H9 (cell line): Measurements from ENCODE around the gene KIAA1671. TPM values are rescaled to one million over a fixed set of nuclear protein-coding genes. Genes with fewer than 3 reads are reported as not detected.
A peak's percentile ranks its signal among the peaks of the same experiment; 100 is the strongest.

Experiments used
- DNase-seq: peaks from one replicate; pipeline ENCODE4 v3.0.0-alpha.2; 2017
- H2AFZ ChIP-seq: one replicate; pipeline ENCODE4 v1.6.1; 2013; ENCODE audit warnings: mild to moderate bottlenecking, low read length, control low read depth, moderate library complexity
- H2AK5ac ChIP-seq: 2 replicates; pipeline ENCODE4 v1.6.1; 2013; ENCODE audit warnings: low read length, control low read depth, mixed read lengths; ENCODE audit not compliant: insufficient read length
- H2BK120ac ChIP-seq: one replicate; pipeline ENCODE4 v1.6.1; 2013; ENCODE audit warnings: low read depth, mild to moderate bottlenecking, low read length, control low read depth, inconsistent platforms; ENCODE audit not compliant: poor library complexity, severe bottlenecking
- H2BK12ac ChIP-seq: 2 replicates; pipeline ENCODE4 v1.6.1; 2013; ENCODE audit warnings: low read length, control low read depth, mixed read lengths, low read depth; ENCODE audit not compliant: insufficient read length
- H2BK15ac ChIP-seq: 2 replicates; pipeline ENCODE4 v1.6.1; 2013; ENCODE audit warnings: low read depth, low read length, control low read depth
- H2BK20ac ChIP-seq: one replicate; pipeline ENCODE4 v1.6.1; 2013; ENCODE audit warnings: low read depth, mild to moderate bottlenecking, low read length, control low read depth, inconsistent platforms; ENCODE audit not compliant: poor library complexity, severe bottlenecking
- H2BK5ac ChIP-seq: 2 replicates; pipeline ENCODE4 v1.6.1; 2013; ENCODE audit warnings: low read length, control low read depth, mixed read lengths; ENCODE audit not compliant: insufficient read length
- H3K14ac ChIP-seq: 2 replicates; pipeline ENCODE4 v1.6.1; 2013; ENCODE audit warnings: low read length, control low read depth; ENCODE audit not compliant: insufficient read depth
- H3K18ac ChIP-seq: 2 replicates; pipeline ENCODE4 v1.6.1; 2013; ENCODE audit warnings: low read depth, mild to moderate bottlenecking, mixed read lengths, low read length, control low read depth; ENCODE audit not compliant: insufficient read length
- H3K23ac ChIP-seq: 2 replicates; pipeline ENCODE4 v1.6.1; 2013; ENCODE audit warnings: low read length, control low read depth, mixed read lengths, low read depth; ENCODE audit not compliant: insufficient read length
- H3K23me2 ChIP-seq: 2 replicates; pipeline ENCODE4 v1.6.1; 2013; ENCODE audit warnings: low read depth, mild to moderate bottlenecking, mixed read lengths, low read length, control low read depth; ENCODE audit not compliant: insufficient read length, poor library complexity, severe bottlenecking
- H3K27ac ChIP-seq: 2 replicates; pipeline ENCODE4 v1.5.1; 2013; ENCODE audit warnings: low read length, control low read depth, mixed read lengths, low read depth; ENCODE audit not compliant: insufficient read length
- H3K27me3 ChIP-seq: 2 replicates; pipeline ENCODE4 v1.6.1; 2013; ENCODE audit warnings: low read length, control low read depth, inconsistent platforms; ENCODE audit not compliant: insufficient read depth
- H3K4ac ChIP-seq: 2 replicates; pipeline ENCODE4 v1.6.1; 2013; ENCODE audit warnings: low read depth, mild to moderate bottlenecking, control low read depth, inconsistent platforms, low read length, moderate library complexity
- H3K4me1 ChIP-seq: 2 replicates; pipeline ENCODE4 v1.6.1; 2013; ENCODE audit warnings: low read length, control low read depth, inconsistent platforms; ENCODE audit not compliant: insufficient read depth
- H3K4me2 ChIP-seq: 2 replicates; pipeline ENCODE4 v1.6.1; 2013; ENCODE audit warnings: low read length, control low read depth, mixed read lengths; ENCODE audit not compliant: insufficient read length, insufficient read depth
- H3K56ac ChIP-seq: 2 replicates; pipeline ENCODE4 v1.6.1; 2013; ENCODE audit warnings: low read depth, mild to moderate bottlenecking, mixed read lengths, low read length, control low read depth; ENCODE audit not compliant: insufficient read length
- H3K79me1 ChIP-seq: 2 replicates; pipeline ENCODE4 v1.6.1; 2013; ENCODE audit warnings: low read depth, mild to moderate bottlenecking, moderate library complexity, low read length, control low read depth, inconsistent platforms; ENCODE audit not compliant: insufficient read depth, poor library complexity, severe bottlenecking
- H3K79me2 ChIP-seq: 2 replicates; pipeline ENCODE4 v1.6.1; 2013; ENCODE audit warnings: low read length, control low read depth, inconsistent platforms; ENCODE audit not compliant: insufficient read depth
- H3K9ac ChIP-seq: 2 replicates; pipeline ENCODE4 v1.6.1; 2013; ENCODE audit warnings: low read length, control low read depth, mixed read lengths; ENCODE audit not compliant: insufficient read length; ENCODE audit errors: extremely low read depth
- H3K9me3 ChIP-seq: one replicate; pipeline ENCODE4 v1.6.1; 2013; ENCODE audit warnings: low read depth, low read length, inconsistent platforms; ENCODE audit not compliant: control insufficient read depth
- H3T11ph ChIP-seq: one replicate; pipeline ENCODE4 v1.6.1; 2013; ENCODE audit warnings: mild to moderate bottlenecking, low read length, control low read depth, inconsistent platforms
- H4K20me1 ChIP-seq: one replicate; pipeline ENCODE4 v1.6.1; 2013; ENCODE audit not compliant: control insufficient read depth, insufficient read length, insufficient read depth
- H4K5ac ChIP-seq: 2 replicates; pipeline ENCODE4 v1.6.1; 2013; ENCODE audit warnings: low read depth, mild to moderate bottlenecking, mixed read lengths, low read length, control low read depth; ENCODE audit not compliant: insufficient read length
- H4K8ac ChIP-seq: replicated peaks from 2 replicates; pipeline ENCODE4 v1.6.1; 2013; ENCODE audit warnings: low read length, control low read depth, mixed read lengths, low read depth; ENCODE audit not compliant: insufficient read length
- H4K91ac ChIP-seq: 2 replicates; pipeline ENCODE4 v1.6.1; 2013; ENCODE audit warnings: low read depth, mild to moderate bottlenecking, moderate library complexity, mixed read lengths, low read length, control low read depth; ENCODE audit not compliant: insufficient read length
- H3K27ac Mint-ChIP-seq, 3 experiments: 2 replicates in 2 of 3; 3 replicates in 1 of 3; pipeline ENCODE4 v1.8.0; 2020 to 2021; ENCODE audit warnings: mixed read lengths in 3 of 3, mild to moderate bottlenecking in 1 of 3, moderate library complexity in 1 of 3
- H3K27me3 Mint-ChIP-seq: 2 replicates; pipeline ENCODE4 v1.8.0; 2021; ENCODE audit warnings: low read depth, mild to moderate bottlenecking, moderate library complexity, mixed read lengths
- H3K36me3 Mint-ChIP-seq, 3 experiments: 2 replicates in 2 of 3; 3 replicates in 1 of 3; pipeline ENCODE4 v1.8.0; 2020 to 2021; ENCODE audit warnings: low read depth in 3 of 3, mixed read lengths in 3 of 3; ENCODE audit not compliant: insufficient read depth in 1 of 3
- H3K4me1 Mint-ChIP-seq, 2 experiments: 2 replicates each; pipeline ENCODE4 v1.8.0; 2020; ENCODE audit warnings: mixed read lengths in 2 of 2
- H3K4me3 Mint-ChIP-seq, 2 experiments: 2 replicates in 1 of 2; 3 replicates in 1 of 2; pipeline ENCODE4 v1.8.0; 2020 to 2021; ENCODE audit warnings: mild to moderate bottlenecking in 2 of 2, mixed read lengths in 2 of 2, moderate library complexity in 1 of 2
- H3K9me3 Mint-ChIP-seq, 2 experiments: 2 replicates in 1 of 2; 3 replicates in 1 of 2; pipeline ENCODE4 v1.8.0; 2020; ENCODE audit warnings: mild to moderate bottlenecking in 2 of 2, mixed read lengths in 2 of 2, moderate library complexity in 1 of 2
- WGBS: extraction: QIAGEN DNeasy Blood & Tissue Kit; methylation state at CpG from one replicate; pipeline ENCODE4 v1.1.7; 2013; ENCODE audit warnings: missing lambda C conversion rate, low lambda C conversion rate, mixed read lengths; ENCODE audit not compliant: insufficient read length; ENCODE audit errors: extremely low coverage; 5-methylcytosine and 5-hydroxymethylcytosine counted together
- total RNA-seq: library from RNA; stranded (reverse); gene quantifications from 2 replicates; pipeline ENCODE4 v1.2.1, GENCODE V29; 2021
- TF ChIP-seq, protein P1 (sequence below): fragments of 200-600 bp; sonication (generic); conservative IDR thresholded peaks from 3 replicates; pipeline ENCODE4 v1.8.0; 2021; ENCODE audit warnings: antibody characterized with exemption, mild to moderate bottlenecking

Gene KIAA1671
- total RNA-seq, 1 experiment from 2014 or later: 22.6 TPM

DNA sequence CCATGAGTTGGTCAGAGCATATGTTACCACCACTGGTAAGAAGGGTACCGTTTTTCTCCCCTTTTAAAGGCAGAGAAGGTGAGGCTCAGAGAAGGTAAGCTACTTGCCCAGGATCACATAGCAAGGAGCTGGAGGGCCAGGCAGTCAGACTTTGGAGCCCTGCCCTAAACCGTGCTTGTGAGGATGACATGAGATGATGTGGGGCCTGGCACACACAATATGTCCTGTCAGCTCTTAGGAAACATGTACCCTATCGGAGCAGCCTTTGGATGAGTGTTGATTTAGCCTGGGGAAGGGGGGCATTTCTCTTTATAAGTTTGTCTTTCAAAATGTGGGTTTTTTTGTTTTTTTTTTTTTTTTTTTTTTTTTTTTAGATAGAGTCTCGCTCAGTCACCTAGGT, 146.7 kb downstream of the KIAA1671 start:
- H2AFZ ChIP-seq: no peak overlapping the region
- TF ChIP-seq, protein P1, sequence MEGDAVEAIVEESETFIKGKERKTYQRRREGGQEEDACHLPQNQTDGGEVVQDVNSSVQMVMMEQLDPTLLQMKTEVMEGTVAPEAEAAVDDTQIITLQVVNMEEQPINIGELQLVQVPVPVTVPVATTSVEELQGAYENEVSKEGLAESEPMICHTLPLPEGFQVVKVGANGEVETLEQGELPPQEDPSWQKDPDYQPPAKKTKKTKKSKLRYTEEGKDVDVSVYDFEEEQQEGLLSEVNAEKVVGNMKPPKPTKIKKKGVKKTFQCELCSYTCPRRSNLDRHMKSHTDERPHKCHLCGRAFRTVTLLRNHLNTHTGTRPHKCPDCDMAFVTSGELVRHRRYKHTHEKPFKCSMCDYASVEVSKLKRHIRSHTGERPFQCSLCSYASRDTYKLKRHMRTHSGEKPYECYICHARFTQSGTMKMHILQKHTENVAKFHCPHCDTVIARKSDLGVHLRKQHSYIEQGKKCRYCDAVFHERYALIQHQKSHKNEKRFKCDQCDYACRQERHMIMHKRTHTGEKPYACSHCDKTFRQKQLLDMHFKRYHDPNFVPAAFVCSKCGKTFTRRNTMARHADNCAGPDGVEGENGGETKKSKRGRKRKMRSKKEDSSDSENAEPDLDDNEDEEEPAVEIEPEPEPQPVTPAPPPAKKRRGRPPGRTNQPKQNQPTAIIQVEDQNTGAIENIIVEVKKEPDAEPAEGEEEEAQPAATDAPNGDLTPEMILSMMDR: no peak
- no peak overlapping the region; the same call in 1 of the 2 replicates for H3K14ac ChIP-seq
- no peak overlapping the region for H2BK5ac ChIP-seq
- no CpG with 5 or more reads among the region's 4 CpGs for WGBS
- Mint-ChIP-seq H3K9me3 (no peaks in the 10 kb centered on the region), H3K27ac (peak overlapping the region in 2 of 3 experiments; percentile 44 to 54; a peak in 1 of 7 replicates), H3K27me3 (no peaks in the 10 kb centered on the region), H3K4me1 (peaks cover 25 to 33% of the 10 kb centered on the region in 2 experiments), H3K4me3 (no peak overlapping the region), H3K36me3 (no peaks in the 10 kb centered on the region; a peak in 1 of 7 replicates)
- no peak overlapping the region for H3T11ph ChIP-seq
- no peak overlapping the region for H2BK15ac ChIP-seq
- no peak overlapping the region for H2AK5ac ChIP-seq
- no peaks in the 10 kb centered on the region for H4K20me1 ChIP-seq
- no peak overlapping the region for H3K18ac ChIP-seq
- H2BK120ac ChIP-seq: no peak overlapping the region
- no peak overlapping the region for H3K56ac ChIP-seq
- no peaks in the 10 kb centered on the region for H3K23me2 ChIP-seq
- no peak overlapping the region for H4K5ac ChIP-seq
- H4K8ac ChIP-seq: no peak overlapping the region
- no peak overlapping the region for H2BK20ac ChIP-seq
- no peak overlapping the region for H2BK12ac ChIP-seq
- no peak overlapping the region for H3K27ac ChIP-seq
- H3K4me1 ChIP-seq: peaks cover 3% of the 10 kb centered on the region; the same call in 1 of the 2 replicates
- H3K9me3 ChIP-seq: no peaks in the 10 kb centered on the region
- no peaks in the 10 kb centered on the region for H3K79me2 ChIP-seq
- no peak for DNase-seq
- H3K9ac ChIP-seq: no peak overlapping the region
- H3K79me1 ChIP-seq: no peaks in the 10 kb centered on the region
- H4K91ac ChIP-seq: no peak overlapping the region
- no peak overlapping the region for H3K23ac ChIP-seq
- H3K4me2 ChIP-seq: no peak overlapping the region
- H3K4ac ChIP-seq: no peak overlapping the region
- H3K27me3 ChIP-seq: no peaks in the 10 kb centered on the region
